ENCODE measurements around the gene GPR21.

The GPR21 gene

DNA sequence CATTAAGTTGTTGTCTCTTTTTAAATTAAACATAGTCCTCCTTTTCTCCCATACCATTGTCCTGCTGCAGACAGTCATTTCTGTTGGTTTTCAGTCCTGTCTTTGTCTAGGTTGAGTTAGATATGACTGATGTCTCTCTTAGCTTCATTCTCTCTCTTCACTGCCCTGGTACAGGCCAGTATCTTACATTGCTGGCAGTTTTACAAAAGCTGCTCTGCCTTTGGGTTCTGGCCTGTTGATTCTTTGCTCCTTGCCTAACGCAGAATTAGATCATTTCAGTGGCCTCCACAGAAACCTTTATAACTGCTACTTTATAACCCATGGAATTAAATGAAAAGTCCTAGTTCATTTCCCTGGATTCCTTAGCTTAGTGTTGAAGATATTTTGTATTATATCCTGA lies 33.7 kb downstream of the GPR21 start:
- no peak for DNase-seq

DNA sequence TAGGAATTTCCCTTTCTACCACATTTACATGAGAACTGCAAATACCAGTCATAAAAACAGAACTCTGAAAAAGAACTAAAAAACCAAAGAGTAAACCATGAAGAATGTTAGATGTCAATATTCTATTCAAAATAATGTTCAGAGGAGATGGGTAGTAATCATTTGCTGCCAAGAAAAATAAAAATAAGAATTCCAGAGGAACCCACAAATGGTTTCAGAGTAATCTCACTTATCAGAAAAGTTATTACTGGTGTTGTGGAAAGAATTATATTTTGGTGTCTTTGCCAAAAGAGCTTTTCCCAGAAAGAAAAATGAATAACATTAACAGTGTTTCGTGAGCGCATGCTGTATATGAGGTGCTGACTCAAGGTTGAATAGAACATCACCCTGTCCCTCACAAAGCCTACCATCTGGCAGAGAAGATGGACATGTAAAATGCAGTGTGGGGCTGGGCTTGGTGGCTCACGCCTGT lies 35.6 kb downstream of the GPR21 start:
- no peak for DNase-seq

GRCh38 chr9:123070198-123070597 lies 36.7 kb downstream of the GPR21 start:
- no peak for DNase-seq

- DNase-seq: no peak
Observed at GRCh38 chr9:123072407-123072995, 39.0 kb downstream of the GPR21 start.

DNA sequence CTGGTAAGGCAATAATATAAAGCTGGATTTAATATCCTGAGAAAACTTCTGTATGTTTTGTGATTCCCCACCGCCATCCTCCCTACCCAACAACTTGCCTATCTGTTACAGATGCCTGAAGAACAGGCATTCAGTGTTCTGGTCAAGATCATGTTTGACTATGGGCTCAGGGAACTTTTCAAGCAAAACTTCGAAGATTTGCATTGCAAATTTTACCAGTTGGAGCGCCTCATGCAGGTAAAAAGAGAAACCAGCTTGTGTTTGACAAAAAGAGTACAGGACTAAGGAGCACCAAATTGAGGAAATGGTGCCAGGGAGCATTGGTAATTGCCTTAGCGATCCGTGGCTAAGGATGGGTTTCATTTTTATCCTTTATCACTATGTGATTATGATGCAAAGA lies 40.0 kb downstream of the GPR21 start:
- DNase-seq: no peak

- no peak for DNase-seq
Observed at GRCh38 chr9:123073991-123074422, 40.5 kb downstream of the GPR21 start.

- DNase-seq: no peak
Observed at GRCh38 chr9:123074628-123075027, 41.2 kb downstream of the GPR21 start.

GRCh38 chr9:123080444-123080843 lies 47.0 kb downstream of the GPR21 start:
- no peak for DNase-seq

DNA sequence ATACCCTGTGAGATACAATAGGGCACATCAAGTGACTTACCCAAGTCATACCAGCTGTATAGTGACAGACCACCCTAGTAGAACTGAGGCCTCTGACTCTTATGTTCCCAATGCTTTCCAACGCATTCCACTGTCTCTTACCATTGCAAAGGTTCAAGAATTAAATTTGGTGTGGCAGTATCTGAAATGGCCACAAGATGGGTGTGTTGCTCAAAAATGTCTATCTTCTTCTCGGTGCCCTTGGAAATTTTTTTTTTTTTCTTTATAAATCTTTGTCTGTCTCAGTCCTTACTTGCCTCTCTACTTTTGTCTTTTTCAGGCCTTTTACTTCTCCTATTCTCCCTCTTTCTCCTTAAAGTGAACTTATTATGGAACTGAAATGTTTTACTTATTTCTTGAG lies 48.4 kb downstream of the GPR21 start:
- DNase-seq: no peak

GRCh38 chr9:123083680-123084079 lies 50.2 kb downstream of the GPR21 start:
- no peak for DNase-seq

GRCh38 chr9:123084256-123084655 lies 50.8 kb downstream of the GPR21 start:
- no peak for DNase-seq
